ENCODE data around the gene MRPL38.
"Not testable (repeated sequence)": the region's sequence is repeated elsewhere in the genome, so short reads cannot be mapped to it uniquely, and the experiment has no call there.

The MRPL38 gene

DNA sequence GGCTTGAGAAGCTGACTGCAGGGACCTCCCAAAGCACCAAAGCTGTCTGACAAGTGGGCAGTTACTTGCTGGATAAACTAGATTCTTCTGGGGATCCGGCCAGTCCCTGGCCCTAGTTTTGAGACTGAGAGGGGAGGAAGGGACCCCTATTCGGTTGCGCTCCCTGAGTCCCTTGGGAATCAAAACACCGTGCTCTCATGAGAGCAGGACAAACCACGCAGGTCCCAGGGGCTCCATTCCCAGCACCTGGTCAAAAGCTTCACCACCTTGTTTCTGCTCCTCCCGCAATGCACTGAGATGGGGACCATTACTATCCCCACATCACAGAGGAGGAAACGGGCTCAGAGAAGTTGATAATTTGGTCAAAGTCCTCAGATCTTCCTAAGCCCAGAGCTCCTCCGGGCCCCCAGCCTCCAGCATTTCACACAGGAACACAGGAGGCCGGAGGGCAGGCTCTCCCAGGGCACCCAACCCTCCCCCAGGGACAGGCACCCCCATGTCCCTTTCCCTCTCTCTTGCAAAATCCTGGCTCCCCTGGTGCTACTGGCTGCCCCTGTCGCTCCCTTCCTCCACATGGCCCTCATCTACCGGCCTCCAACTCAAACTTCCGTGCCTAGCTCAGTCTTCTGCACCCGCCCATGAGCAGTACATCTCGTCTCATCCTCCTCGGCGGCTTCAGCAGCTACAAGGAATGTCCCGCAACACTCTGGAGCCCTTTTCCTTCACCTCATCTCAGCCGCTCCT, 11.2 kb downstream of the MRPL38 start:
- TF ChIP-seq, protein P1, sequence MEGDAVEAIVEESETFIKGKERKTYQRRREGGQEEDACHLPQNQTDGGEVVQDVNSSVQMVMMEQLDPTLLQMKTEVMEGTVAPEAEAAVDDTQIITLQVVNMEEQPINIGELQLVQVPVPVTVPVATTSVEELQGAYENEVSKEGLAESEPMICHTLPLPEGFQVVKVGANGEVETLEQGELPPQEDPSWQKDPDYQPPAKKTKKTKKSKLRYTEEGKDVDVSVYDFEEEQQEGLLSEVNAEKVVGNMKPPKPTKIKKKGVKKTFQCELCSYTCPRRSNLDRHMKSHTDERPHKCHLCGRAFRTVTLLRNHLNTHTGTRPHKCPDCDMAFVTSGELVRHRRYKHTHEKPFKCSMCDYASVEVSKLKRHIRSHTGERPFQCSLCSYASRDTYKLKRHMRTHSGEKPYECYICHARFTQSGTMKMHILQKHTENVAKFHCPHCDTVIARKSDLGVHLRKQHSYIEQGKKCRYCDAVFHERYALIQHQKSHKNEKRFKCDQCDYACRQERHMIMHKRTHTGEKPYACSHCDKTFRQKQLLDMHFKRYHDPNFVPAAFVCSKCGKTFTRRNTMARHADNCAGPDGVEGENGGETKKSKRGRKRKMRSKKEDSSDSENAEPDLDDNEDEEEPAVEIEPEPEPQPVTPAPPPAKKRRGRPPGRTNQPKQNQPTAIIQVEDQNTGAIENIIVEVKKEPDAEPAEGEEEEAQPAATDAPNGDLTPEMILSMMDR (IDR thresholded peaks at IDR 0.05; ENCODE audit: low read depth, low read length, missing control alignments) = no peak
- DNase-seq (ENCODE audit: extremely low read depth, low read depth) = no peak
- H3K4me3 ChIP-seq (replicated peaks; ENCODE audit: low read depth, low read length) = no peak overlapping the region

DNA sequence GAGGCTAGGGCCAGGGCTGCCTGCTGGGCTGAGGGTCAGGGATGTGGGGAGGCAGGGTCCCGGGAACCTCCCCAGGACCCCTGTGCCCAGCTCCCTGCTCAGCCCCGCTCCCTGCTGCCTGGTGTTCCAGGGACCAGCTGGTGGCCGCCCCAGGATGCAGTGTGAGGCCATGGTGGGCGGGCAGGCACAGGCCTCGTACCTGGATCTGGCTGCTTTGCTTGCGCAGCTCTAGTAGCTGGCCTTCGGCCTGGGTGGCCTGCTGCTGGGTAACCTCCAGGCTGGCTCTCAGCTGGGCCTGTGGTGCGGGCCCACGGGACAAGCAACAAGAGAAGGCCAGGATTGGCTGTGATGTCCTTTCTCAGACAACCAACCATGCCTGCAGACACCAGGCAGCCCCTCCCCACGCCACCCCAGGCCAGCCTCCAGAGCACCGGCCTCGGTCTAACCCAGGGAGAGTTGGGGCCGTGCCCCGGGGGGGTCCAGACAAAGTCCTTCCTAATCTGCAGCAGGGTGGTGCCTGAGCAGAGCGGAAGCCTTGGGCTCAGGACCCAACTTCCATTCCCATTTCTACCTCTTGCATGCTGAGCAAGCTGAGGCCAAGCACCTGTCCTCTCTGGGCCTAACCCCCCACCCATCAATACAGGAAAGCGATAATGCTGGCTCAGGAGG, 12.0 kb downstream of the MRPL38 start:
- TF ChIP-seq, protein P1 (IDR thresholded peaks at IDR 0.05; ENCODE audit: low read depth, low read length, missing control alignments) = no peak
- DNase-seq (ENCODE audit: extremely low read depth, low read depth) = no peak
- no peak overlapping the region for H3K4me3 ChIP-seq (replicated peaks; ENCODE audit: low read depth, low read length)

DNA sequence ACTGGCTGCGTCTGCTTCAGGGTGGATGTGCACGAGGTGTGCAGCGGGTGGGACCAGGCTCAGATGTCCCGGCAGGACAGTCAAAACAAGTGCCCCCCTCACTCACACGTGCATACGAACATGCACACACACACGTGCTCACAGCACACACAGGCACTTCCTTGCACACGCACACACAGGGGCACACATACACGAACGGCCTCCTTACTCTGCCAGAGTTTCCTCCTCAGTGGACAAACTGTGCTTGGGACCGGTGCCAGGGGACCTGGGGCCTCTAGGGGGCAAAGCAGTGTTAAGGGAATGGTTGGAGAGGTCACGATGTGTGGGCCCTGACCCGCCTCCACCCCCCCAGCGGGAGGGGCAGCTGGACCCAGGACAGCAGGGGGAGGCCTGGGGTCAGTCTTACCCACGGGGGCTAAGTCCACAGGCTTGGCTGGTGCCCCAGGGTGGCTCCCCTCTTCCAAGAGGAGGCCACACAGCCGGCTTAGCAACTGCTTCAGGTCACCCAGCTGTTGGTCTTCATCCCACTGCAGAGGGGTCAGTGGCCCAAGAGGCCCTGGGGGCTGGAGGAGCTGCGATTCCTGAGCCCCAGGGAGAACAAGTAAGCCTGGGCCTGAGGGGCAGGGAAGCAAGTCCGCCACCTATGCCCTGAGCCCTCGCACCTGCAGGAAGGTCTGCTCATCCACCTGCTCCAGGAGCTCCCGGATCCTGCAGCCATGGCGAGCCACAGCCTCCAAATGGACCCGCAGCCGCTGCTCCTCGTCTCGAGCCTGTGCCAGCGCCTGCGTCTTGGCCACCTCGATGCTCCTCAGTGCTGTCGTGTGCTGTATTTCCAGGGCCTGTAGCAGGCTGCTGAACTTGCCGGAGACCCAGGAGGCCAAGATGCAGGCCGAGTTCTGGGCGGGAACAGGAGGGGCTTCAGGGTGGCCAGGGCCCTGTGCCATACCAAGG, 12.8 kb downstream of the MRPL38 start:
- H3K4me3 ChIP-seq (replicated peaks; ENCODE audit: low read depth, low read length) = no peak overlapping the region
- no peak for DNase-seq (ENCODE audit: extremely low read depth, low read depth)
- TF ChIP-seq, protein P1 (IDR thresholded peaks at IDR 0.05; ENCODE audit: low read depth, low read length, missing control alignments) = no peak

DNA sequence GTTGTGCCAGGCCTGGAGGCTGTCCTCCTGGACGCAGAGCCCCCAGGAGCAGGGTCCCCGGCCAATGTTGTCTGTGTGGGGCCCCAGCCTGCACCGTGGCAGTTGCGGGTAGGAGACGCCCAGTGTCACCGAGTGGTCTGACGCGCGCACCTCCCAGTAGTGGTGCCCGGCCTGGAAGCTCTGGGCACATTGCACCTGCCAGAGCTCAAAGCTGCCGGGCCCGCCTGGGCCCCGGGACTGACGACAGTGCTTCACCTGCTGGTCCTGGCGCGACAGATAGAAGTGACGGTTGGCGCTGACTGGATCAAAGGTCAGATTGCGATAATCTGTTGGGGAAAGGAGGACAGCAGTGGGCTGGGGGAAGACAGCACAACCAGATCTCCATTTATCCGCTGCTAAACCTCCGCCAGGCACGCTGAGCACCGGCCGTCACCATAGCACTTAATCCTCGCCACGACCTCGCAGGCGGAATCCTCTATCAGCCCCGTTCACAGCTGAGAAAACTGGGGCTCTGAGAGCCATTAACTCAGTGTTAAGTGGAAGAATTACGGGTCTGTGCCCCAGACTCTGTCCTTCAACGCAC, 13.6 kb downstream of the MRPL38 start:
- DNase-seq (ENCODE audit: extremely low read depth, low read depth) = no peak
- H3K4me3 ChIP-seq (replicated peaks; ENCODE audit: low read depth, low read length) = no peak overlapping the region
- TF ChIP-seq, protein P1 (IDR thresholded peaks at IDR 0.05; ENCODE audit: low read depth, low read length, missing control alignments) = no peak

GRCh38 chr17:75889454-75889853, 15.2 kb downstream of the MRPL38 start:
- no peak overlapping the region for H3K4me3 ChIP-seq (replicated peaks; ENCODE audit: low read depth, low read length)
- no peak for DNase-seq (ENCODE audit: extremely low read depth, low read depth)
- TF ChIP-seq, protein P1 (IDR thresholded peaks at IDR 0.05; ENCODE audit: low read depth, low read length, missing control alignments) = no peak

GRCh38 chr17:75888484-75888883, 16.2 kb downstream of the MRPL38 start:
- no peak overlapping the region for H3K4me3 ChIP-seq (replicated peaks; ENCODE audit: low read depth, low read length)
- TF ChIP-seq, protein P1 (IDR thresholded peaks at IDR 0.05; ENCODE audit: low read depth, low read length, missing control alignments) = no peak
- DNase-seq (ENCODE audit: extremely low read depth, low read depth) = no peak

DNA sequence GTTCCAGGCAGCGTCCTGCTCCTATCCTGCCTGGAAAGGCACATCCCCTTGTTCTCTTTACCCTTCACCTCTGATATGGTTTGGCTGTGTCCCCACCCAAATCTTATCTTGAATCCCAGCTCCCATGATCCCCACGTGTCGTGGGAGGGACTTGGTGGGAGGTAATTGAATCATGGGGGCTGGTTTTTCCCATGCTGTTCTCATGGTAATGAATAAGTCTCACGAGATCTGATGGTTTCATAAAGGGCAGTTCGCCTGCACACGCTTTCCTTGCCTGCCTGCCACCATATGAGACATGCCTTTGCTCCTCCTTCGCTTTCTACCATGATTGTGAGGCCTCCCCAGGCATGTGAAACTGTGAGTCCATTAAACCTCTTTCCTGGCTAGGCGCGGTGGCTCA, 18.8 kb downstream of the MRPL38 start:
- not testable (repeated sequence) for DNase-seq (ENCODE audit: extremely low read depth, low read depth)

More for the DNA sequence above, 18.8 kb downstream of the MRPL38 start:
- H3K4me3 ChIP-seq (replicated peaks; ENCODE audit: low read depth, low read length) = not testable (repeated sequence)

Data from HFF-Myc (cell line).